Measurements from ENCODE around the gene ACOT8. TPM values are rescaled to one million over a fixed set of nuclear protein-coding genes. Genes with fewer than 3 reads are reported as not detected.

The ACOT8 gene
- total RNA-seq, 4 donors from 2014 or later: 17.2 to 31.5 (median 23.5) TPM

DNA sequence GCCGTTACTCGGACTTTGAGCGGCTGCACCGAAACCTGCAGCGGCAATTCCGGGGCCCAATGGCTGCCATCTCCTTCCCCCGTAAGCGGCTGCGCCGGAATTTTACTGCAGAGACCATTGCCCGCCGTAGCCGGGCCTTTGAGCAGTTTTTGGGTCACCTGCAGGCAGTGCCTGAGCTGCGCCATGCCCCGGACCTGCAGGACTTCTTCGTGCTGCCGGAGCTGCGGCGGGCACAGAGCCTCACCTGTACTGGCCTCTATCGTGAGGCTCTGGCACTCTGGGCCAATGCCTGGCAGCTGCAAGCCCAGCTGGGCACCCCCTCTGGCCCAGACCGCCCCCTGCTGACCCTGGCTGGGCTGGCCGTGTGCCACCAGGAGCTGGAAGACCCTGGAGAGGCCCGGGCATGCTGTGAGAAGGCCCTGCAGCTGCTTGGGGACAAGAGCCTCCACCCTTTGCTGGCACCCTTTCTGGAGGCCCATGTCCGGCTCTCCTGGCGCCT, 16.4 kb downstream of the ACOT8 start:
- intact Hi-C loops (cut with DNase I; ENCODE audit: low total_unique reads): no loop called here
- peak overlapping the region in 1 of 2 donors; percentile 58 for H3K27ac ChIP-seq
- H3K36me3 ChIP-seq: no peaks in the 10 kb centered on the region

DNA sequence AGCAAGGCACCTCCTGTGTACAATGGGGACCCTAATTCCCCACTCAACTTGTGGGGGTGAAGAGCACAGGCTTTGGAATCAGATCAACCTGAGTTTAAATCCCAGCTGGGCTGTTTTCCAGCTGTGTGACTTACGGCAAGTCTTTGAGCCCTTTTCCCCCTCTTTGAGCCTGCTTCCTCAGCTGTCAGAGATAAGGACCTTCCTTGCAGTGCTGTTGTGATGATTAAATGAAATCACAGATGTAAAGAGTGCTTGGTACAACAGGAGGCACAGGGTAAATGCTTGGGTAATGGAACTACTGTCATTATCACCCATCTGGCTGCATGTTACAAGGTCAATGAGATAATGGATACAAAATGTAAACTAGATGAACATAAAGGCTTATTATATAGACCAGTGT, 20.4 kb downstream of the ACOT8 start:
- no peak for DNase-seq
- Histone ChIP-seq H3K4me3 (no peak overlapping the region), H3K4me1 (peaks cover 9 to 11% of the 10 kb centered on the region in 2 donors), H3K27me3 (no peaks in the 10 kb centered on the region), H3K36me3 (no peaks in the 10 kb centered on the region), H3K27ac (peak overlapping the region; percentile 2 to 93), H3K9me3 (no peaks in the 10 kb centered on the region)
- TF ChIP-seq POLR2A (IDR thresholded peaks at IDR 0.05) (no peak), CTCF (IDR thresholded peaks at IDR 0.05) (no peak)
- intact Hi-C loops (cut with DNase I; ENCODE audit: low total_unique reads): no loop called here

More for the DNA sequence above, 16.4 kb downstream of the ACOT8 start:
- H3K27me3 ChIP-seq: no peaks in the 10 kb centered on the region
- H3K4me1 ChIP-seq: peaks cover 0 to 13% of the 10 kb centered on the region in 2 donors
- no peak overlapping the region for H3K4me3 ChIP-seq
- no peaks in the 10 kb centered on the region for H3K9me3 ChIP-seq
- DNase-seq: no peak
- TF ChIP-seq POLR2A (IDR thresholded peaks at IDR 0.05) (no peak), CTCF (IDR thresholded peaks at IDR 0.05) (no peak)

DNA sequence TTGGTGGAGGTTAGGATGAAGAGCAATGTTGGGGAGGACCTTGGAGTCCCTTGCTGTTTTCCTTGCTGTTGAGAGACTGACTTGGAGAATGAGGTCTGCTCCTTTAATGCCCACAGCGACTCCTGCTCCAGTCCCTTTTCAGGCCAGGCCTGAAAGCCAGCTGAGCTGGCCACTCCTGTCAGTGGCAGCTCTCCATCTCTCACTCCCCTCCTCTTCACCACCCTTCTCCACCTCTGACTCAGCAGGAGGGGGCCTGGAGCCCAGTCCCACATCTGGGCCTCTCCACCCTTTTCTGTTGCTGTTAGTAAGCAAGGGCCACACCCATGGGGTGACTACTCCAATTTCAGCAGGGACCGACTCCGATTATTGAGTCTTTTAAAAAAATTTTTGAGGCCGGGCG, 21.4 kb downstream of the ACOT8 start:
- Histone ChIP-seq H3K27ac (peak overlapping the region; percentile 93 to 96), H3K9me3 (no peaks in the 10 kb centered on the region), H3K27me3 (no peaks in the 10 kb centered on the region), H3K4me1 (peaks cover 9 to 13% of the 10 kb centered on the region in 2 donors), H3K36me3 (no peaks in the 10 kb centered on the region), H3K4me3 (peak overlapping the region; percentile 54 to 83)
- intact Hi-C loops (cut with DNase I; ENCODE audit: low total_unique reads): no loop called here
- TF ChIP-seq POLR2A (IDR thresholded peaks at IDR 0.05): no peak
- no peak for TF ChIP-seq CTCF (IDR thresholded peaks at IDR 0.05)
- DNase-seq: peak in 1 of 2 donors; percentile 50

DNA sequence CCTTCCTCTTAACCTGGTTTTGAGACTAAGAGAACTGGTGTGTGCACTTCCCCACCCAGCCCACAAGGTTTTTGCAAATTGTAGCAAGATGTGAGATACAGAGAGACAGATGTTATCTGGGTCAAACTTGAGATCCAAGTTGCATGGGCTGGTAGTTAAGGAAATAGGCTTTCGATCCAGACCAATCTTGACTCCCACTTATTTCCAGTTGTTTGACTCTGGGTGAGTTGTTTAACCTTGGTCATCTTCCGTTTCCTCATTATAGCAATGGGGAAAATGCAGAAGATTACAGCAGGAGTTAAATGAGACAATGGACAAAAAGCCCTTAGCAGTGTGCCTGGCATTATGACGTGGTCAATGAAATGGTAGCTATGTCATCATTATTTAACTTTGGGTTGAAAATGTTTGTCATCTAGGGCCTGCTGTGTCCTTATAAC, 21.8 kb downstream of the ACOT8 start:
- H3K4me3 ChIP-seq: peak overlapping the region; percentile 54 to 83
- H3K27me3 ChIP-seq: no peaks in the 10 kb centered on the region
- no peaks in the 10 kb centered on the region for H3K9me3 ChIP-seq
- intact Hi-C loops (cut with DNase I; ENCODE audit: low total_unique reads): no loop called here
- DNase-seq: no peak
- H3K27ac ChIP-seq: peak overlapping the region; percentile 93 to 96
- H3K36me3 ChIP-seq: no peaks in the 10 kb centered on the region
- TF ChIP-seq POLR2A (IDR thresholded peaks at IDR 0.05) (no peak), CTCF (IDR thresholded peaks at IDR 0.05) (peak in 1 of 4 experiments; percentile 4)
- peaks cover 9 to 13% of the 10 kb centered on the region in 2 donors for H3K4me1 ChIP-seq

DNA sequence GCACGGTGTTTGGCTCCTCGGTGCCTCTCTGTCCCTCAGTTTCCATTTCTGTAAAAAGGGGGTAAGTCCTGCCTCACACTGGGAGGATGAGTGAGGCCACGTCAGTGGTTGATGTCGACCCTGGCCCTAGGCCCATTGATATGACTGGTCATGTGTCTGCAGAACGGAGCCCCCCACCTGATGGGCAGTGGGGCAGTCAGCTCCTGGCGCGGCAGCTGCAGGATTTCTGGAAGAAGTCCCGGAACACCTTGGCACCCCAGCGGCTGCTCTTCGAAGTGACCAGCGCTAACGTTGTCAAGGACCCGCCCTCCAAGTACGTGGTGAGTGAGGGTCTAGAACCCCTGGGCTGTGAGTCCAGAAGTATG, 22.4 kb downstream of the ACOT8 start:
- H3K36me3 ChIP-seq: no peaks in the 10 kb centered on the region
- H3K27me3 ChIP-seq: no peaks in the 10 kb centered on the region
- peak overlapping the region; percentile 93 to 96 for H3K27ac ChIP-seq
- H3K9me3 ChIP-seq: no peaks in the 10 kb centered on the region
- H3K4me1 ChIP-seq: peaks cover 9 to 13% of the 10 kb centered on the region in 2 donors
- H3K4me3 ChIP-seq: peak overlapping the region; percentile 54 to 83
- intact Hi-C loops (cut with DNase I; ENCODE audit: low total_unique reads): no loop called here
- no peak for DNase-seq
- TF ChIP-seq POLR2A (IDR thresholded peaks at IDR 0.05) (no peak), CTCF (IDR thresholded peaks at IDR 0.05) (no peak)
